Measurements from ENCODE around the gene PRR14. TPM values are rescaled to one million over a fixed set of nuclear protein-coding genes. Genes with fewer than 3 reads are reported as not detected.
"Not testable (repeated sequence)": the region's sequence is repeated elsewhere in the genome, so short reads cannot be mapped to it uniquely, and the experiment has no call there.

The PRR14 gene
- total RNA-seq, 4 donors from 2014 or later: 21.7 to 49.2 (median 41.8) TPM

DNA sequence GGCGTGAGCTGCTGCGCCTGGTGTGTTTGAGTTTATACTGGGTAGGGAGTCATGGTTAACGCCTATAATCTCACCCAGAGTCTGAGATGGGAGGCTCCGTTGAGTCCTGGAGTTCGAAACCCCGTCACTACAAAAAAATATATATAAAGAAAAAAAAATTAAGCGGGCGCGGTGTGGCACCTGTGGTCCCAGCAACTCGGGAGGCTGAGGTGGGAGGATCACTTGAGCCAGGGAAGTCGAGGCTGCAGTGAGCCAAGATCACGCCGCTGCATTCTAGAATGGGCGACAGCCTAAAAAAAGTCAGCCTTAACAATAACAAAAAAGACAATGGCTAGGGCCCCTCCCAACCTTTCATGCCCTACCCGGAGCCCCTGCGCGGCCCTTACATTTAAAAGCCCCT is 17.2 kb upstream of the PRR14 start:
- Histone ChIP-seq H3K4me3 (peak overlapping the region; percentile 42 to 65), H3K27ac (peak overlapping the region; percentile 75 to 92 (median 90)), H3K36me3 (no peaks in the 10 kb centered on the region), H3K9me3 (no peaks in the 10 kb centered on the region), H3K27me3 (no peaks in the 10 kb centered on the region), H3K4me1 (peaks cover 0 to 29% (median 5%) of the 10 kb centered on the region in 3 donors)
- no peak for ATAC-seq
- TF ChIP-seq, protein P1, sequence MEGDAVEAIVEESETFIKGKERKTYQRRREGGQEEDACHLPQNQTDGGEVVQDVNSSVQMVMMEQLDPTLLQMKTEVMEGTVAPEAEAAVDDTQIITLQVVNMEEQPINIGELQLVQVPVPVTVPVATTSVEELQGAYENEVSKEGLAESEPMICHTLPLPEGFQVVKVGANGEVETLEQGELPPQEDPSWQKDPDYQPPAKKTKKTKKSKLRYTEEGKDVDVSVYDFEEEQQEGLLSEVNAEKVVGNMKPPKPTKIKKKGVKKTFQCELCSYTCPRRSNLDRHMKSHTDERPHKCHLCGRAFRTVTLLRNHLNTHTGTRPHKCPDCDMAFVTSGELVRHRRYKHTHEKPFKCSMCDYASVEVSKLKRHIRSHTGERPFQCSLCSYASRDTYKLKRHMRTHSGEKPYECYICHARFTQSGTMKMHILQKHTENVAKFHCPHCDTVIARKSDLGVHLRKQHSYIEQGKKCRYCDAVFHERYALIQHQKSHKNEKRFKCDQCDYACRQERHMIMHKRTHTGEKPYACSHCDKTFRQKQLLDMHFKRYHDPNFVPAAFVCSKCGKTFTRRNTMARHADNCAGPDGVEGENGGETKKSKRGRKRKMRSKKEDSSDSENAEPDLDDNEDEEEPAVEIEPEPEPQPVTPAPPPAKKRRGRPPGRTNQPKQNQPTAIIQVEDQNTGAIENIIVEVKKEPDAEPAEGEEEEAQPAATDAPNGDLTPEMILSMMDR (IDR thresholded peaks at IDR 0.05): no peak
- TF ChIP-seq POLR2A (IDR thresholded peaks at IDR 0.05) (no peak), POLR2AphosphoS5 (IDR thresholded peaks at IDR 0.05) (no peak), EP300 (IDR thresholded peaks at IDR 0.05) (no peak)
- 80 to 91% methylated on average over 8 to 13 of the region's 17 CpGs for WGBS, 2 donors (ENCODE audit: low coverage in 1 of 2)

- peaks cover 0 to 27% (median 5%) of the 10 kb centered on the region in 3 donors for H3K4me1 ChIP-seq
- WGBS, 2 donors (ENCODE audit: low coverage in 1 of 2): 84 to 85% methylated on average over 4 of the region's 7 CpGs
- no peaks in the 10 kb centered on the region for H3K27me3 ChIP-seq
- H3K27ac ChIP-seq: no peak overlapping the region
- no peaks in the 10 kb centered on the region for H3K9me3 ChIP-seq
- H3K36me3 ChIP-seq: no peaks in the 10 kb centered on the region
- ATAC-seq: no peak
- H3K4me3 ChIP-seq: no peak overlapping the region
- TF ChIP-seq POLR2A (IDR thresholded peaks at IDR 0.05) (no peak), POLR2AphosphoS5 (IDR thresholded peaks at IDR 0.05) (no peak), EP300 (IDR thresholded peaks at IDR 0.05) (no peak)
- TF ChIP-seq, protein P1 (IDR thresholded peaks at IDR 0.05): no peak
Observed at GRCh38 chr16:30636599-30636998, 14.2 kb upstream of the PRR14 start.

DNA sequence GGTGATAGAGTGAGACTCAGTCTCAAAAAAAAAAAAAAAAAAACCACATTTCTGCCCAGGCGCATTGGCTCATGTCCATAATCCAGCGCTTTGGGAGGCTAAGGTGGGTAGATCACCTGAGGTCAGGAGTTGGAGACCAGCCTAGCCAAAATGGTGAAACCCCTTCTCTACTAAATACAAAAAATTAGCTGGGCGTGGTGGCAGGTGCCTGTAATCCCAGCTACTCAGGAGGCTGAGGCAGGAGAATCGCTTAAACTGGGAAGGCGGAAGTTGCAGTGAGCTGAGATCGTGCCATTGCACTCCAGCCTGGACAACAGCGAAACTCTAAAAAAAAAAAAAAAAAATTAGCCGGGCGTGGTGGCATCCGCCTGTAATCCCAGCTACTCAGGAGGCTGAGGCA is 13.6 kb upstream of the PRR14 start:
- H3K4me1 ChIP-seq: peaks cover 0 to 27% (median 5%) of the 10 kb centered on the region in 3 donors
- WGBS, 2 donors (ENCODE audit: low coverage in 1 of 2): 77% methylated on average over 2 of the region's 10 CpGs; no CpG with 5 or more reads in 1 of the 2 donors
- H3K27me3 ChIP-seq, H3K4me3 ChIP-seq, ATAC-seq, H3K9me3 ChIP-seq, H3K36me3 ChIP-seq, H3K27ac ChIP-seq: not testable (repeated sequence)

GRCh38 chr16:30637944-30638343 is 12.8 kb upstream of the PRR14 start:
- Histone ChIP-seq H3K4me3 (no peak overlapping the region), H3K9me3 (no peaks in the 10 kb centered on the region), H3K27me3 (no peaks in the 10 kb centered on the region), H3K27ac (no peak overlapping the region), H3K36me3 (no peaks in the 10 kb centered on the region), H3K4me1 (peaks cover 0 to 27% (median 5%) of the 10 kb centered on the region in 3 donors)
- TF ChIP-seq, protein P1 (IDR thresholded peaks at IDR 0.05): peak in 1 of 4 experiments; percentile 11
- TF ChIP-seq POLR2AphosphoS5 (IDR thresholded peaks at IDR 0.05): no peak
- no peak for ATAC-seq
- 0% methylated on average over 1 of the region's 1 CpG for WGBS, 2 donors (ENCODE audit: low coverage in 1 of 2)

- H3K9me3 ChIP-seq: no peaks in the 10 kb centered on the region
- H3K27me3 ChIP-seq: no peaks in the 10 kb centered on the region
- 100% methylated on average over 1 of the region's 3 CpGs for WGBS, 2 donors (ENCODE audit: low coverage in 1 of 2)
- H3K36me3 ChIP-seq: no peaks in the 10 kb centered on the region
- no peak for ATAC-seq
- TF ChIP-seq EP300 (IDR thresholded peaks at IDR 0.05) (no peak), POLR2A (IDR thresholded peaks at IDR 0.05) (no peak)
- no peak overlapping the region for H3K4me3 ChIP-seq
- H3K4me1 ChIP-seq: no peaks in the 10 kb centered on the region
- no peak overlapping the region for H3K27ac ChIP-seq
Observed at GRCh38 chr16:30641378-30641982, 9.3 kb upstream of the PRR14 start.

DNA sequence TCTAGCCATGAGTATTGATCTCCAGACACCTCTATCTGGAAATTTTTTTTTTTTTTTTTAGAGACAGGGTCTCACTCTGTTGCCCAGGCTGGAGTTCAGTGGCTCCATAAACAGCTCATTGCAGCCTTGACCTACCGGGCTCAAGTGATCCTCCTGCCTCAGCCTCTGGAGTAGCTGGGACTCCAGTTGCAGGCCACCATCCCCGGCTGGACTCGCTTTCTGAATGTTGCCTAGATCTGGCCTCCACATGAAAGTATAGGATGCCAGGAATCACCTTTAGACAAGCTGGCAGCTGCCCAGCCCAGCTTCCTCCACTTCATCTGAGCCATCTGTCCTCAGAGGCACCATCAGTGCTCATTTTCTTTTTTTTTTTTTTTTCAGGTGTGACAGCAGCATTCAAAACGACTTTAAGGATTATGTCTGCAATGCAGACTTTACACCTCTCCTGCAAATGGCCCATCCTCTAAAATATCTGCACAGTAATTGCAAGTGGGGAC is 6.4 kb upstream of the PRR14 start:
- Histone ChIP-seq H3K4me1 (no peaks in the 10 kb centered on the region), H3K27me3 (no peaks in the 10 kb centered on the region), H3K36me3 (no peaks in the 10 kb centered on the region), H3K9me3 (no peaks in the 10 kb centered on the region), H3K27ac (no peak overlapping the region), H3K4me3 (no peak overlapping the region)
- no peak for ATAC-seq
- 65 to 71% methylated on average over 3 to 4 of the region's 4 CpGs for WGBS, 2 donors (ENCODE audit: low coverage in 1 of 2)
- TF ChIP-seq POLR2A (IDR thresholded peaks at IDR 0.05): no peak
- no peak for TF ChIP-seq POLR2AphosphoS5 (IDR thresholded peaks at IDR 0.05)

All from gastroesophageal sphincter (tissue), 4 donors.